ENCODE measurements around the gene PRIM1. TPM values are rescaled to one million over a fixed set of nuclear protein-coding genes. Genes with fewer than 3 reads are reported as not detected.
"Not testable (repeated sequence)": the region's sequence is repeated elsewhere in the genome, so short reads cannot be mapped to it uniquely, and the experiment has no call there.

PRIM1 gene
- total RNA-seq: 10 to 100 TPM; 71.9 to 76.6 TPM

- peaks cover 32 to 40% of the 10 kb centered on the region in 2 donors for H3K36me3 Mint-ChIP-seq
- peak; percentile 90 to 94 for DNase-seq (ENCODE audit: low spot score in 2 of 2)
- peak within 1 kb of the TSS; percentile 93 to 99 for H3K27ac Mint-ChIP-seq
Measured at GRCh38 chr12:56751712-56752598, at the start of gene PRIM1. PRIM1 (minus strand) TSS chr12:56752323; CDS start chr12:56752298, 25 bp downstream.

GRCh38 chr12:56800221-56800620 lies 48.1 kb upstream of the PRIM1 start:
- no peak overlapping the region for H3K27ac Mint-ChIP-seq
- no peak for ATAC-seq
- no peaks in the 10 kb centered on the region for H3K36me3 Mint-ChIP-seq
- H3K9me3 Mint-ChIP-seq: no peaks in the 10 kb centered on the region
- no peak for DNase-seq (ENCODE audit: low spot score in 2 of 2)

More at GRCh38 chr12:56751712-56752598, at the start of gene PRIM1:
- ATAC-seq: peak; percentile 93 to 94
- H3K9me3 Mint-ChIP-seq: no peaks in the 10 kb centered on the region

GRCh38 chr12:56799345-56799744 lies 47.2 kb upstream of the PRIM1 start:
- H3K9me3 Mint-ChIP-seq; H3K36me3 Mint-ChIP-seq; H3K27ac Mint-ChIP-seq; ATAC-seq; DNase-seq (ENCODE audit: low spot score in 2 of 2): not testable (repeated sequence)

DNA sequence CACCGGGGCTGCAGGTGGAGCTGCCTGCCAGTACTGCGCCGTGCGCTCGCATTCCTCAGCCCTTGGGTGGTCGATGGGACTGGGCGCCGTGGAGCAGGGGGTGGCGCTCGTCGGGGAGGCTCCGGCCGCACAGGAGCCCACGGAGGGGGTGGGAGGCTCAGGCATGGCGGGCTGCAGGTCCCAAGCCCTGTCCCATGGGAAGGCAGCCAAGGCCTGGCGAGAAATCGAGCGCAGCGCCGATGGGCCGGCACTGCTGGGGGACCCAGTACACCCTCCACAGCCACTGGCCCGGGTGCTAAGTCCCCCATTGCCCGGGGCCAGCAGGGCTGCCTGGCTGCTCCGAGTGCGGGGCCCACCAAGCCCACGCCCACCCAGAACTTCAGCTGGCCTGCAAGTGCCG lies 43.7 kb upstream of the PRIM1 start:
- ATAC-seq; H3K36me3 Mint-ChIP-seq; DNase-seq (ENCODE audit: low spot score in 2 of 2); H3K27ac Mint-ChIP-seq; H3K9me3 Mint-ChIP-seq: not testable (repeated sequence)

GRCh38 chr12:56795046-56795562 lies 43.0 kb upstream of the PRIM1 start:
- H3K27ac Mint-ChIP-seq; DNase-seq (ENCODE audit: low spot score in 2 of 2); ATAC-seq; H3K9me3 Mint-ChIP-seq; H3K36me3 Mint-ChIP-seq: not testable (repeated sequence)

- H3K36me3 Mint-ChIP-seq, ATAC-seq: not testable (repeated sequence)
Measured at GRCh38 chr12:56793124-56793523, 41.0 kb upstream of the PRIM1 start.

DNA sequence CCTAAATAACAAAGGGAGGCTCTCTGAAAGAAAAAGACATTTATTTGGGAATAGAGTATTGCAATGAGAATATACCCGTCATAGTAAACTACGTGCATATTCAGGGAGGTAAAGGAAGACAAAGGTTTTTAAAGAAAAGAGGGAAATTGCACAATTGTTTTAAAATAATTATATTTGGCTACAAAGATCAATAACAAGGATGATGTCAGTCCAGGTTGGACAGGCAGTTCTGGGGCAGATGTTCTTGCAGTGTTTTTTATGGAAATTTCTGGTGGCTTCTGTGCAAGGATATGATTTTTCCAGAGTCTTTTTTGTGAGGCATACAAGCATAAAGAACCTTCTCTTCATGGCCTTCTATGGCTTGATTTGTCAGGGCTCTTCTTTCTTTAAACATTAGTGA lies 40.6 kb upstream of the PRIM1 start:
- H3K27ac Mint-ChIP-seq: no peak overlapping the region
- H3K9me3 Mint-ChIP-seq: no peaks in the 10 kb centered on the region
- DNase-seq (ENCODE audit: low spot score in 2 of 2): no peak
- H3K36me3 Mint-ChIP-seq: no peaks in the 10 kb centered on the region
- ATAC-seq: no peak

More at GRCh38 chr12:56793124-56793523, 41.0 kb upstream of the PRIM1 start:
- not testable (repeated sequence) for DNase-seq (ENCODE audit: low spot score in 2 of 2); H3K9me3 Mint-ChIP-seq; H3K27ac Mint-ChIP-seq

DNA sequence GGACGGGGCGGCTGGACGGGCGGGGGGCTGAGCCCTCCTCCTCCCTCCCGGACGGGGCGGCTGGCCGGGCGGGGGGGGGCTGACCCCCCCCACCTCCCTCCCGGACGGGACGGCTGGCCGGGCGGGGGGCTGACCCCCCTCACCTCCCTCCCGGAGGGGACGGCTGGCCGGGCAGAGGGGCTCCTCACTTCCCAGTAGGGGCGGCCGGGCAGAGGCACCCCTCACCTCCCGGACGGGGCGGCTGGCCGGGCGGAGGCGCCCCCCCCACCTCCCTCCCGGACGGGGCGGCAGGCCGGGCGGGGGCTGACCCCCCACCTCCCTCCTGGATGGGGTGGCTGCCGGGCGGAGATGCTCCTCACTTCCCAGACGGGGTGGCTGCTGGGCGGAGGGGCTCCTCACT lies 37.3 kb upstream of the PRIM1 start:
- DNase-seq (ENCODE audit: low spot score in 2 of 2); ATAC-seq; H3K36me3 Mint-ChIP-seq; H3K9me3 Mint-ChIP-seq; H3K27ac Mint-ChIP-seq: not testable (repeated sequence)

DNA sequence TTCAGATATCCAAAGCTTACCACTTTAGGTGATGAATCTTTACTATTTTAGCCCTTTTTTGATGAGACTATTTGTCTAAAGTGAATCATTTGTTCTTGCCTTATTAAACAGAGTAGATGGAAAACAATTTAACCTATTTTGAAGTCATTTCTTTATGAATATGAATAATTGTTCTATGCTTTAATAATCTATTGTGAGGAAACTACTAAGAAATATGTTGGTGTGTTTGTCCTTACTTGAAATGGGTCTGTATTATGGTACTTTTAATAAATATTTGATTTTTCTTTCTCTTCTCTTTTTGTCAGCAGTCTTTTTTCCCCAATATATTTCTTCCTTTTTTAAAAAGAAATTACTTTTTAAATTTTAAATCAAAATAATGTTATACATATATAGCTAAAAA lies 35.4 kb upstream of the PRIM1 start:
- ATAC-seq: no peak
- H3K27ac Mint-ChIP-seq: no peak overlapping the region
- no peaks in the 10 kb centered on the region for H3K36me3 Mint-ChIP-seq
- H3K9me3 Mint-ChIP-seq: no peaks in the 10 kb centered on the region
- no peak for DNase-seq (ENCODE audit: low spot score in 2 of 2)

- DNase-seq (ENCODE audit: low spot score in 2 of 2) (no peak), ATAC-seq (no peak)
- Mint-ChIP-seq H3K27ac (no peak overlapping the region), H3K36me3 (no peaks in the 10 kb centered on the region), H3K9me3 (no peaks in the 10 kb centered on the region)
Measured at GRCh38 chr12:56785874-56786273, 33.8 kb upstream of the PRIM1 start.

GRCh38 chr12:56785141-56785865 lies 33.2 kb upstream of the PRIM1 start:
- no peak for ATAC-seq
- H3K9me3 Mint-ChIP-seq: no peaks in the 10 kb centered on the region
- H3K36me3 Mint-ChIP-seq: no peaks in the 10 kb centered on the region
- no peak overlapping the region for H3K27ac Mint-ChIP-seq
- no peak for DNase-seq (ENCODE audit: low spot score in 2 of 2)

- H3K36me3 Mint-ChIP-seq: no peaks in the 10 kb centered on the region
Measured at GRCh38 chr12:56781726-56782125, 29.6 kb upstream of the PRIM1 start.

DNA sequence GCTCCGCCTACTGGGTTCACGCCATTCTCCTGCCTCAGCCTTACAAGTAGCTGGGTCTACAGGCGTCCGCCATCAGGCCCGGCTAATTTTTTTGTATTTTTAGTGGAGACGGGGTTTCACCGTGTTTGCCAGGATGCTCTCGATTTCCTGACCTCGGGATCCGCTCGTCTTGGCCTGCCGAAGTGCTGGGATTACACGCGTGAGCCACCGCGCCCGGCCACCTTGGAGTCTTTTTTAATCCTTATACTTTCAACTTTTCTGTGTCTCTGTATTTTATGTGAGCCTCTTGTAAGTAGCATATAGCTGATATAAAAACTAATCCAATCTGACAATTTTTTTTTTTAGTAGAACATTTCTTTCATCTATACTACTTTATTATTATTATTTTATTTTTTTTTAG lies 26.6 kb upstream of the PRIM1 start:
- ATAC-seq (no peak), DNase-seq (ENCODE audit: low spot score in 2 of 2) (no peak)
- H3K27ac Mint-ChIP-seq: no peak overlapping the region
- H3K36me3 Mint-ChIP-seq: no peaks in the 10 kb centered on the region
- H3K9me3 Mint-ChIP-seq: no peaks in the 10 kb centered on the region

More at GRCh38 chr12:56781726-56782125, 29.6 kb upstream of the PRIM1 start:
- ATAC-seq (no peak), DNase-seq (ENCODE audit: low spot score in 2 of 2) (no peak)
- no peak overlapping the region for H3K27ac Mint-ChIP-seq
- H3K9me3 Mint-ChIP-seq: no peaks in the 10 kb centered on the region

DNA sequence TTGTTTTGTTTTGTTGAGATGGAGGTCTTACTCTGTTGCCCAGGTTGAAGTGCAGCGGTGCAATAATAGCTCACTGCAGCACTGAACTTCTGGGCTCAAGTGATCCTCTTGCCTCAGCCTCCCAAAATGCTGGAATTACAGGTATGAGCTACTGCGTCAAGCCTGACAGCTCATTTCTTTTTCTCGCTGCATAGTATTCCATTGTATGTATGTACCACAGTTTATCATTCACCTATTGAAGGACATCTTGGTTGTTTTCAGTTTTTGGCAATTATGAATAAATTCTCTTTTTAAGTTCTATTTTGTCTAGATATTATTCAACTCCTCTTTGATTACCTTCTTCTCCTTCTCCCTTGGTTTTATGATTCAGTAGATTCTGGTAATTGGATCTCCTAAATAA lies 24.5 kb upstream of the PRIM1 start:
- no peak overlapping the region for H3K27ac Mint-ChIP-seq
- no peaks in the 10 kb centered on the region for H3K36me3 Mint-ChIP-seq
- ATAC-seq (no peak), DNase-seq (ENCODE audit: low spot score in 2 of 2) (no peak)
- no peaks in the 10 kb centered on the region for H3K9me3 Mint-ChIP-seq

DNA sequence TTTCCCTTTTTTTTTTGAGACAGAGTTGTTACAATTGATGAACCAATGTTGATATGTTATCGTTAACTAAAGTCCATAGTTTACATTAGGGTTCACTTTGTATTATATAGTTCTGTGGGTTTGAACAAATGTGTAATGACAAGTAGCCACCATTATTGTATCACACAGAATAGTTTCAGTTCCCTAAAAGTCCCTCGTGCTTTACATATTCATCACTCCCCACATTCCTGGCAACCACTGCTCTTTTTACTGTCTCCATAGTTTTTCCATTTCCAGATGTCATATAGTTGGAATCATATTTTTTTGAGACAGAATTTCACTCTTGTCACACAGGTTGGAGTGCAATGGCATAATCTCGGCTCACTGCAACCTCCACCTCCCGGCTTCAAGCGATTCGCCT lies 23.5 kb upstream of the PRIM1 start:
- Mint-ChIP-seq H3K36me3 (no peaks in the 10 kb centered on the region), H3K9me3 (no peaks in the 10 kb centered on the region), H3K27ac (peak overlapping the region in 1 of 2 donors; percentile 52)
- DNase-seq (ENCODE audit: low spot score in 2 of 2) (no peak), ATAC-seq (no peak)

- Mint-ChIP-seq H3K9me3 (no peaks in the 10 kb centered on the region), H3K27ac (no peak overlapping the region), H3K36me3 (no peaks in the 10 kb centered on the region)
- ATAC-seq: no peak
- DNase-seq (ENCODE audit: low spot score in 2 of 2): no peak
Measured at GRCh38 chr12:56773113-56773512, 21.0 kb upstream of the PRIM1 start.

DNA sequence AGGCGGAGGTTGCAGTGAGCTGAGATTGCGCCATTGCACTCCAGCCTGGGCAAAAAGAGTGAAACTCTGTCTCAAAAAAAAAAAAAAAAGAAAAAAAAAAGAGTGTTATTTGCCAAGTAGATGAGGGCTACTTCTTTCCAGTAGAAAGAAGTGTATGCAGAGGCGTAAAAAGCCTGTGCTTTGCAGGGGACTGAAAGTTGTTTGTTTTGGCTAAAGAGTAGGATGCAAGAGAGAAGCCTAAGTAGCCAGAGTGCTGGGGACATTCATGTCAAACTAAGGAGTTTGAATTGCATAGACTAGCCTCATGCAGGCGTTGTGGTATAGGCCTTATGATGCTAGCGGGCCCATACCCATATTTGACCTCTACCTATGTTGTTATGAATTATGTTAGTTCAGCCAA lies 20.5 kb upstream of the PRIM1 start:
- Mint-ChIP-seq H3K36me3 (no peaks in the 10 kb centered on the region), H3K9me3 (no peaks in the 10 kb centered on the region), H3K27ac (no peak overlapping the region)
- no peak for DNase-seq (ENCODE audit: low spot score in 2 of 2)
- no peak for ATAC-seq

Measured in activated naive CD4-positive, alpha-beta T cell treated with anti-CD3 and anti-CD28 coated beads, Interleukin-2, amount 50 U/mL, for 72 hours (primary cell).